GM12875 (cell line): ENCODE results near the gene ITGA11.

ENCODE experiments used
- H3K4me3 ChIP-seq: one replicate; pipeline ENCODE4 v1.5.1; 2011; ENCODE audit warnings: low read depth, low read length, control low read depth
- CTCF ChIP-seq: IDR thresholded peaks from 2 replicates; pipeline ENCODE4 v1.5.1; 2011; ENCODE audit warnings: low read depth, mild to moderate bottlenecking, control low read depth, inconsistent platforms, low read length, moderate library complexity, borderline replicate concordance; ENCODE audit not compliant: insufficient read depth

The ITGA11 gene

GRCh38 chr15:68356778-68357177, 75.2 kb downstream of the ITGA11 start:
- no peak for TF ChIP-seq CTCF
- no peak overlapping the region for H3K4me3 ChIP-seq

GRCh38 chr15:68354923-68355322, 77.0 kb downstream of the ITGA11 start:
- TF ChIP-seq CTCF, result no peak
- no peak overlapping the region for H3K4me3 ChIP-seq

GRCh38 chr15:68354268-68354667, 77.7 kb downstream of the ITGA11 start:
- no peak for TF ChIP-seq CTCF
- H3K4me3 ChIP-seq, result no peak overlapping the region

- H3K4me3 ChIP-seq, result no peak overlapping the region
- TF ChIP-seq CTCF, result no peak
Observed at GRCh38 chr15:68353421-68354135, 78.4 kb downstream of the ITGA11 start.

- TF ChIP-seq CTCF, result no peak
- H3K4me3 ChIP-seq, result no peak overlapping the region
Observed at GRCh38 chr15:68352401-68353062, 79.4 kb downstream of the ITGA11 start.

- no peak for TF ChIP-seq CTCF
- no peak overlapping the region for H3K4me3 ChIP-seq
Observed at GRCh38 chr15:68349151-68349550, 82.8 kb downstream of the ITGA11 start.

GRCh38 chr15:68348606-68349005, 83.4 kb downstream of the ITGA11 start:
- no peak for TF ChIP-seq CTCF
- no peak overlapping the region for H3K4me3 ChIP-seq
